WTC11 (cell line): Measurements from ENCODE around the gene KLHL29.

Experiments used
- ATF1 ChIP-seq: sonication (generic); formaldehyde crosslinking; IDR thresholded peaks from 2 replicates; pipeline ENCODE4 v1.8.1; 2023; ENCODE audit warnings: mild to moderate bottlenecking, moderate library complexity, missing genetic modification reagents
- CREB1 ChIP-seq: sonication (generic); formaldehyde crosslinking; IDR thresholded peaks from 2 replicates; pipeline ENCODE4 v1.8.0; 2023; ENCODE audit warnings: mild to moderate bottlenecking, missing genetic modification reagents
- ESRRA ChIP-seq: sonication (generic); formaldehyde crosslinking; IDR thresholded peaks from 2 replicates; pipeline ENCODE4 v1.8.1; 2022; ENCODE audit warnings: mild to moderate bottlenecking, missing genetic modification reagents, borderline replicate concordance
- MXD4 ChIP-seq: fragments of 250-450 bp; sonication (Bioruptor Pico); IDR thresholded peaks from 2 replicates; pipeline ENCODE4 v1.8.0; 2021; ENCODE audit warnings: mild to moderate bottlenecking, moderate library complexity, borderline replicate concordance
- SP1 ChIP-seq: sonication (generic); formaldehyde crosslinking; conservative IDR thresholded peaks from 2 replicates; pipeline ENCODE4 v1.8.1; 2022; ENCODE audit warnings: missing genetic modification reagents
- TF ChIP-seq, protein P1 (sequence below): fragments of 200-600 bp; IDR thresholded peaks from 2 replicates; pipeline ENCODE4 v1.8.0; 2022; ENCODE audit warnings: antibody characterized with exemption
- TF ChIP-seq, protein P2 (sequence below): sonication (generic); formaldehyde crosslinking; IDR thresholded peaks from 2 replicates; pipeline ENCODE4 v1.8.0; 2022; ENCODE audit warnings: mild to moderate bottlenecking, missing genetic modification reagents
- TF ChIP-seq, protein P3 (sequence below): sonication (generic); formaldehyde crosslinking; conservative IDR thresholded peaks from 2 replicates; pipeline ENCODE4 v1.8.1; 2023; ENCODE audit warnings: mild to moderate bottlenecking, low read depth, missing genetic modification reagents, moderate library complexity
- TF ChIP-seq, protein P4 (sequence below): sonication (generic); formaldehyde crosslinking; IDR thresholded peaks from 2 replicates; pipeline ENCODE4 v1.8.1; 2022; ENCODE audit warnings: missing genetic modification reagents, borderline replicate concordance
- TF ChIP-seq, protein P5 (sequence below): sonication (generic); formaldehyde crosslinking; IDR thresholded peaks from 2 replicates; pipeline ENCODE4 v1.8.1; 2023; ENCODE audit warnings: mild to moderate bottlenecking, missing genetic modification reagents
- TF ChIP-seq, protein P6 (sequence below): sonication (generic); formaldehyde crosslinking; IDR thresholded peaks from 2 replicates; pipeline ENCODE4 v1.8.1; 2023; ENCODE audit warnings: mild to moderate bottlenecking, missing genetic modification reagents, borderline replicate concordance

DNA sequence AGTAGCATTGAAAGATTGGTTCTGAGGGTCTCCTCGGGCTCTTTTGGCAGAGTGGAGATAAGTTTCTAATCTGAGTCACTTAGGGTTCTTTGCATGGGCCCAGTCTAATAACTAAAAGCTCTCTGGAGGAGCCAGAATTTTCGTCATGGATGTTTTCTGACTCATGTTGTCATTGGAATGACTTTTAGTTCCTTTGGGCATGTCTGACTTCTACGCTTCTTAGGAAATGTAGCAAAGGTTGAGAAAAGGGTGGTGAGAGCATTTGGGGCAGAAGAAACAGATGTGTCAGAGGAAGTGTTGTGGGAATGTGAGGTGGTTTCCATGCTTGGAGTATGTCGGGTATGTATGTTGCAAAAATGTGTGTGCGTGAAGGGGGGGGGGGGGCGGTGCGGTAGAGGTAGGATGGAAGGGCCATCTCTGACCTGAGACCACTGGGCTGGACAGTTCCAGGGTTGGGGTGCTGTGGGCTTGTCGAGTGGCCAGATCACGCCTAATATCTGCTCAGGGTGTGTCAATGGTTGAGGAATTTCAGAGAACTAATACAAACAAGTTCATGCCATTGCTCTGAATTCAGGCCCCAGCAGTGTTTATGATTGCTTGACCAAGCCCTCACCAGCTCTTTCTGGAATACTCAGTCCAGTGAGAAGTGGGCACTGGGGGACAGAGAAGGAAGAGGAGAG, 26.9 kb downstream of the KLHL29 start:
- TF ChIP-seq, protein P1, sequence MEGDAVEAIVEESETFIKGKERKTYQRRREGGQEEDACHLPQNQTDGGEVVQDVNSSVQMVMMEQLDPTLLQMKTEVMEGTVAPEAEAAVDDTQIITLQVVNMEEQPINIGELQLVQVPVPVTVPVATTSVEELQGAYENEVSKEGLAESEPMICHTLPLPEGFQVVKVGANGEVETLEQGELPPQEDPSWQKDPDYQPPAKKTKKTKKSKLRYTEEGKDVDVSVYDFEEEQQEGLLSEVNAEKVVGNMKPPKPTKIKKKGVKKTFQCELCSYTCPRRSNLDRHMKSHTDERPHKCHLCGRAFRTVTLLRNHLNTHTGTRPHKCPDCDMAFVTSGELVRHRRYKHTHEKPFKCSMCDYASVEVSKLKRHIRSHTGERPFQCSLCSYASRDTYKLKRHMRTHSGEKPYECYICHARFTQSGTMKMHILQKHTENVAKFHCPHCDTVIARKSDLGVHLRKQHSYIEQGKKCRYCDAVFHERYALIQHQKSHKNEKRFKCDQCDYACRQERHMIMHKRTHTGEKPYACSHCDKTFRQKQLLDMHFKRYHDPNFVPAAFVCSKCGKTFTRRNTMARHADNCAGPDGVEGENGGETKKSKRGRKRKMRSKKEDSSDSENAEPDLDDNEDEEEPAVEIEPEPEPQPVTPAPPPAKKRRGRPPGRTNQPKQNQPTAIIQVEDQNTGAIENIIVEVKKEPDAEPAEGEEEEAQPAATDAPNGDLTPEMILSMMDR: no peak
- TF ChIP-seq, protein P2, sequence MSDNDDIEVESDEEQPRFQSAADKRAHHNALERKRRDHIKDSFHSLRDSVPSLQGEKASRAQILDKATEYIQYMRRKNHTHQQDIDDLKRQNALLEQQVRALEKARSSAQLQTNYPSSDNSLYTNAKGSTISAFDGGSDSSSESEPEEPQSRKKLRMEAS (CRISPR knock-in tag): no peak
- TF ChIP-seq CREB1 (no peak), SP1 (CRISPR knock-in tag) (no peak), ATF1 (CRISPR knock-in tag) (no peak), MXD4 (CRISPR knock-in tag) (no peak), ESRRA (CRISPR knock-in tag) (no peak)
- TF ChIP-seq, protein P3, sequence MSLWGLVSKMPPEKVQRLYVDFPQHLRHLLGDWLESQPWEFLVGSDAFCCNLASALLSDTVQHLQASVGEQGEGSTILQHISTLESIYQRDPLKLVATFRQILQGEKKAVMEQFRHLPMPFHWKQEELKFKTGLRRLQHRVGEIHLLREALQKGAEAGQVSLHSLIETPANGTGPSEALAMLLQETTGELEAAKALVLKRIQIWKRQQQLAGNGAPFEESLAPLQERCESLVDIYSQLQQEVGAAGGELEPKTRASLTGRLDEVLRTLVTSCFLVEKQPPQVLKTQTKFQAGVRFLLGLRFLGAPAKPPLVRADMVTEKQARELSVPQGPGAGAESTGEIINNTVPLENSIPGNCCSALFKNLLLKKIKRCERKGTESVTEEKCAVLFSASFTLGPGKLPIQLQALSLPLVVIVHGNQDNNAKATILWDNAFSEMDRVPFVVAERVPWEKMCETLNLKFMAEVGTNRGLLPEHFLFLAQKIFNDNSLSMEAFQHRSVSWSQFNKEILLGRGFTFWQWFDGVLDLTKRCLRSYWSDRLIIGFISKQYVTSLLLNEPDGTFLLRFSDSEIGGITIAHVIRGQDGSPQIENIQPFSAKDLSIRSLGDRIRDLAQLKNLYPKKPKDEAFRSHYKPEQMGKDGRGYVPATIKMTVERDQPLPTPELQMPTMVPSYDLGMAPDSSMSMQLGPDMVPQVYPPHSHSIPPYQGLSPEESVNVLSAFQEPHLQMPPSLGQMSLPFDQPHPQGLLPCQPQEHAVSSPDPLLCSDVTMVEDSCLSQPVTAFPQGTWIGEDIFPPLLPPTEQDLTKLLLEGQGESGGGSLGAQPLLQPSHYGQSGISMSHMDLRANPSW (CRISPR knock-in tag): no peak
- TF ChIP-seq, protein P4, sequence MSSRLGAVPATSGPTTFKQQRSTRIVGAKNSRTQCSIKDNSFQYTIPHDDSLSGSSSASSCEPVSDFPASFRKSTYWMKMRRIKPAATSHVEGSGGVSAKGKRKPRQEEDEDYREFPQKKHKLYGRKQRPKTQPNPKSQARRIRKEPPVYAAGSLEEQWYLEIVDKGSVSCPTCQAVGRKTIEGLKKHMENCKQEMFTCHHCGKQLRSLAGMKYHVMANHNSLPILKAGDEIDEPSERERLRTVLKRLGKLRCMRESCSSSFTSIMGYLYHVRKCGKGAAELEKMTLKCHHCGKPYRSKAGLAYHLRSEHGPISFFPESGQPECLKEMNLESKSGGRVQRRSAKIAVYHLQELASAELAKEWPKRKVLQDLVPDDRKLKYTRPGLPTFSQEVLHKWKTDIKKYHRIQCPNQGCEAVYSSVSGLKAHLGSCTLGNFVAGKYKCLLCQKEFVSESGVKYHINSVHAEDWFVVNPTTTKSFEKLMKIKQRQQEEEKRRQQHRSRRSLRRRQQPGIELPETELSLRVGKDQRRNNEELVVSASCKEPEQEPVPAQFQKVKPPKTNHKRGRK (CRISPR knock-in tag): no peak
- TF ChIP-seq, protein P5, sequence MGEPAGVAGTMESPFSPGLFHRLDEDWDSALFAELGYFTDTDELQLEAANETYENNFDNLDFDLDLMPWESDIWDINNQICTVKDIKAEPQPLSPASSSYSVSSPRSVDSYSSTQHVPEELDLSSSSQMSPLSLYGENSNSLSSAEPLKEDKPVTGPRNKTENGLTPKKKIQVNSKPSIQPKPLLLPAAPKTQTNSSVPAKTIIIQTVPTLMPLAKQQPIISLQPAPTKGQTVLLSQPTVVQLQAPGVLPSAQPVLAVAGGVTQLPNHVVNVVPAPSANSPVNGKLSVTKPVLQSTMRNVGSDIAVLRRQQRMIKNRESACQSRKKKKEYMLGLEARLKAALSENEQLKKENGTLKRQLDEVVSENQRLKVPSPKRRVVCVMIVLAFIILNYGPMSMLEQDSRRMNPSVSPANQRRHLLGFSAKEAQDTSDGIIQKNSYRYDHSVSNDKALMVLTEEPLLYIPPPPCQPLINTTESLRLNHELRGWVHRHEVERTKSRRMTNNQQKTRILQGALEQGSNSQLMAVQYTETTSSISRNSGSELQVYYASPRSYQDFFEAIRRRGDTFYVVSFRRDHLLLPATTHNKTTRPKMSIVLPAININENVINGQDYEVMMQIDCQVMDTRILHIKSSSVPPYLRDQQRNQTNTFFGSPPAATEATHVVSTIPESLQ (CRISPR knock-in tag): no peak
- TF ChIP-seq, protein P6, sequence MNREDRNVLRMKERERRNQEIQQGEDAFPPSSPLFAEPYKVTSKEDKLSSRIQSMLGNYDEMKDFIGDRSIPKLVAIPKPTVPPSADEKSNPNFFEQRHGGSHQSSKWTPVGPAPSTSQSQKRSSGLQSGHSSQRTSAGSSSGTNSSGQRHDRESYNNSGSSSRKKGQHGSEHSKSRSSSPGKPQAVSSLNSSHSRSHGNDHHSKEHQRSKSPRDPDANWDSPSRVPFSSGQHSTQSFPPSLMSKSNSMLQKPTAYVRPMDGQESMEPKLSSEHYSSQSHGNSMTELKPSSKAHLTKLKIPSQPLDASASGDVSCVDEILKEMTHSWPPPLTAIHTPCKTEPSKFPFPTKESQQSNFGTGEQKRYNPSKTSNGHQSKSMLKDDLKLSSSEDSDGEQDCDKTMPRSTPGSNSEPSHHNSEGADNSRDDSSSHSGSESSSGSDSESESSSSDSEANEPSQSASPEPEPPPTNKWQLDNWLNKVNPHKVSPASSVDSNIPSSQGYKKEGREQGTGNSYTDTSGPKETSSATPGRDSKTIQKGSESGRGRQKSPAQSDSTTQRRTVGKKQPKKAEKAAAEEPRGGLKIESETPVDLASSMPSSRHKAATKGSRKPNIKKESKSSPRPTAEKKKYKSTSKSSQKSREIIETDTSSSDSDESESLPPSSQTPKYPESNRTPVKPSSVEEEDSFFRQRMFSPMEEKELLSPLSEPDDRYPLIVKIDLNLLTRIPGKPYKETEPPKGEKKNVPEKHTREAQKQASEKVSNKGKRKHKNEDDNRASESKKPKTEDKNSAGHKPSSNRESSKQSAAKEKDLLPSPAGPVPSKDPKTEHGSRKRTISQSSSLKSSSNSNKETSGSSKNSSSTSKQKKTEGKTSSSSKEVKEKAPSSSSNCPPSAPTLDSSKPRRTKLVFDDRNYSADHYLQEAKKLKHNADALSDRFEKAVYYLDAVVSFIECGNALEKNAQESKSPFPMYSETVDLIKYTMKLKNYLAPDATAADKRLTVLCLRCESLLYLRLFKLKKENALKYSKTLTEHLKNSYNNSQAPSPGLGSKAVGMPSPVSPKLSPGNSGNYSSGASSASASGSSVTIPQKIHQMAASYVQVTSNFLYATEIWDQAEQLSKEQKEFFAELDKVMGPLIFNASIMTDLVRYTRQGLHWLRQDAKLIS (CRISPR knock-in tag): no peak
